ENCODE measurements around the gene CALHM2. TPM values are rescaled to one million over a fixed set of nuclear protein-coding genes. Genes with fewer than 3 reads are reported as not detected.
A peak's percentile ranks its signal among the peaks of the same experiment; 100 is the strongest.

The CALHM2 gene
- total and polyA plus RNA-seq, 2 donors (not counting 3 experiments of a cell fraction or from before 2014, with no cell fraction given): 32.1 to 38.4 TPM

- Histone ChIP-seq H3K4me1 (ENCODE audit: control insufficient read depth, extremely low read depth, insufficient read depth, low read length) (peaks cover 9% of the 10 kb centered on the region), H4K20me1 (replicated peaks; ENCODE audit: control insufficient read depth, extremely low read depth, insufficient read depth, low read length) (no peaks in the 10 kb centered on the region), H3K9ac (replicated peaks; ENCODE audit: extremely low read depth, insufficient read depth, low read length) (no peak overlapping the region), H3K4me3 (replicated peaks in 1 of 3; ENCODE audit: insufficient read depth in 1 of 3, low read depth in 1 of 3, low read length in 3 of 3) (no peak overlapping the region), H3K27me3 (ENCODE audit: control insufficient read depth in 2 of 2, insufficient read depth in 2 of 2, low read length in 2 of 2) (no peaks in the 10 kb centered on the region), H2AFZ (ENCODE audit: low read depth, low read length) (no peak overlapping the region), H3K9me3 (replicated peaks; ENCODE audit: control insufficient read depth, insufficient read depth, low read length) (no peaks in the 10 kb centered on the region), H3K27ac (ENCODE audit: insufficient read depth, low read depth, low read length) (peak overlapping the region; percentile 8), H3K79me2 (ENCODE audit: control insufficient read depth, insufficient read depth, low read length) (no peaks in the 10 kb centered on the region), H3K36me3 (ENCODE audit: control insufficient read depth in 2 of 2, extremely low read depth in 1 of 2, insufficient read depth in 2 of 2, low read length in 2 of 2) (peaks cover 16 to 25% of the 10 kb centered on the region in 2 experiments), H3K9me1 (replicated peaks; ENCODE audit: control insufficient read depth, extremely low read depth, insufficient read depth, low read length) (no peaks in the 10 kb centered on the region), H3K4me2 (ENCODE audit: insufficient read depth, low read length) (peak overlapping the region; percentile 33)
- ChIA-PET CTCF (no interaction called here), POLR2A (no interaction called here)
- TF ChIP-seq MYC (IDR thresholded peaks at IDR 0.05; ENCODE audit: low read depth, low read length): no peak
- TF ChIP-seq GATA2 (IDR thresholded peaks at IDR 0.05; ENCODE audit: insufficient read depth, insufficient read length, low read depth, low read length): no peak
- no peak for TF ChIP-seq MAX (IDR thresholded peaks at IDR 0.05; ENCODE audit: insufficient read depth, insufficient read length)
- TF ChIP-seq FOS (IDR thresholded peaks at IDR 0.05; ENCODE audit: borderline replicate concordance, insufficient read depth, low read length): no peak
- TF ChIP-seq EZH2 (IDR thresholded peaks at IDR 0.05; ENCODE audit: borderline replicate concordance, low read depth, low read length, severe bottlenecking): no peak
- TF ChIP-seq JUN (IDR thresholded peaks at IDR 0.05; ENCODE audit: borderline replicate concordance, insufficient read depth, insufficient read length, low read depth): no peak
- no peak for TF ChIP-seq POLR2A (IDR thresholded peaks at IDR 0.05; ENCODE audit: low read depth, low read length)
- TF ChIP-seq CTCF (IDR thresholded peaks at IDR 0.05; ENCODE audit: extremely low read depth in 1 of 2, insufficient read depth in 1 of 2, low read depth in 1 of 2, low read length in 2 of 2): no peak
- TF ChIP-seq POLR2AphosphoS5 (IDR thresholded peaks at IDR 0.05; ENCODE audit: insufficient read depth, low read depth, low read length): no peak
- BruUV-seq (replicated peaks): no TSS peak
- intact Hi-C loops (cut with micrococcal nuclease) (loop anchor here (10.0 kb wide), 1 partner anchor 256 kb away; no protein-coding TSS in a partner anchor), dilution Hi-C loops (cut with MboI; ENCODE audit: extremely low pct_ligation_motif_present, low sequenced_read_pairs) (no loop called here)
- FAIRE-seq (no peak), DNase-seq (ENCODE audit: low read depth, low spot score) (peak; percentile 2)
Observed at GRCh38 chr10:103428989-103429643, 23.1 kb downstream of the CALHM2 start.

All from endothelial cell of umbilical vein (primary cell).